ENCODE results near the gene INTS3.

The INTS3 gene

DNA sequence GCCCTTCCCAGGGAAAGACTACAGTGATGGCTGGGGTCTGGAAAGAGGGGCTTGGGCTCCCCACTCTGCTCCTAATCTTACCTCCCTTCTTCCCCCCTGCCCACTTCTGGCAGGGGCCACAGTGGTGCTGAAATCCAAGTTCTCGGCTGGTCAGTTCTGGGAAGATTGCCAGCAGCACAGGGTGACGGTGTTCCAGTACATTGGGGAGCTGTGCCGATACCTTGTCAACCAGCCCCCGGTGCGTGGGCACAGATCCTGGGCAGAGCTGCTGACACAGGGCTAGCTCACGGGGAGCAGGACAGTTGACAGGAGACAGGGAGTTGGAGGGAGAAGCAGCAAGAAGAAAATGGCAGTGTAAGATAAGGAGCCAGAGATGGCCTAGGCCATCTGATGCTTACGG lies 49.8 kb downstream of the INTS3 start:
- TF ChIP-seq RAD21 (IDR thresholded peaks at IDR 0.05; ENCODE audit: low read depth) (no peak), NFIC (IDR thresholded peaks at IDR 0.05) (0 out of 2 replicates have a peak, but pooled peaks have one; percentile 15), TCF12 (IDR thresholded peaks at IDR 0.05; ENCODE audit: low read depth) (no peak), TAF1 (IDR thresholded peaks at IDR 0.05; ENCODE audit: low read depth) (no peak), EGR1 (IDR thresholded peaks at IDR 0.05) (0 out of 2 replicates have a peak, but pooled peaks have one; percentile 7)
- TF ChIP-seq, protein P1, sequence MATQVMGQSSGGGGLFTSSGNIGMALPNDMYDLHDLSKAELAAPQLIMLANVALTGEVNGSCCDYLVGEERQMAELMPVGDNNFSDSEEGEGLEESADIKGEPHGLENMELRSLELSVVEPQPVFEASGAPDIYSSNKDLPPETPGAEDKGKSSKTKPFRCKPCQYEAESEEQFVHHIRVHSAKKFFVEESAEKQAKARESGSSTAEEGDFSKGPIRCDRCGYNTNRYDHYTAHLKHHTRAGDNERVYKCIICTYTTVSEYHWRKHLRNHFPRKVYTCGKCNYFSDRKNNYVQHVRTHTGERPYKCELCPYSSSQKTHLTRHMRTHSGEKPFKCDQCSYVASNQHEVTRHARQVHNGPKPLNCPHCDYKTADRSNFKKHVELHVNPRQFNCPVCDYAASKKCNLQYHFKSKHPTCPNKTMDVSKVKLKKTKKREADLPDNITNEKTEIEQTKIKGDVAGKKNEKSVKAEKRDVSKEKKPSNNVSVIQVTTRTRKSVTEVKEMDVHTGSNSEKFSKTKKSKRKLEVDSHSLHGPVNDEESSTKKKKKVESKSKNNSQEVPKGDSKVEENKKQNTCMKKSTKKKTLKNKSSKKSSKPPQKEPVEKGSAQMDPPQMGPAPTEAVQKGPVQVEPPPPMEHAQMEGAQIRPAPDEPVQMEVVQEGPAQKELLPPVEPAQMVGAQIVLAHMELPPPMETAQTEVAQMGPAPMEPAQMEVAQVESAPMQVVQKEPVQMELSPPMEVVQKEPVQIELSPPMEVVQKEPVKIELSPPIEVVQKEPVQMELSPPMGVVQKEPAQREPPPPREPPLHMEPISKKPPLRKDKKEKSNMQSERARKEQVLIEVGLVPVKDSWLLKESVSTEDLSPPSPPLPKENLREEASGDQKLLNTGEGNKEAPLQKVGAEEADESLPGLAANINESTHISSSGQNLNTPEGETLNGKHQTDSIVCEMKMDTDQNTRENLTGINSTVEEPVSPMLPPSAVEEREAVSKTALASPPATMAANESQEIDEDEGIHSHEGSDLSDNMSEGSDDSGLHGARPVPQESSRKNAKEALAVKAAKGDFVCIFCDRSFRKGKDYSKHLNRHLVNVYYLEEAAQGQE (IDR thresholded peaks at IDR 0.05; ENCODE audit: low read depth), result no peak

DNA sequence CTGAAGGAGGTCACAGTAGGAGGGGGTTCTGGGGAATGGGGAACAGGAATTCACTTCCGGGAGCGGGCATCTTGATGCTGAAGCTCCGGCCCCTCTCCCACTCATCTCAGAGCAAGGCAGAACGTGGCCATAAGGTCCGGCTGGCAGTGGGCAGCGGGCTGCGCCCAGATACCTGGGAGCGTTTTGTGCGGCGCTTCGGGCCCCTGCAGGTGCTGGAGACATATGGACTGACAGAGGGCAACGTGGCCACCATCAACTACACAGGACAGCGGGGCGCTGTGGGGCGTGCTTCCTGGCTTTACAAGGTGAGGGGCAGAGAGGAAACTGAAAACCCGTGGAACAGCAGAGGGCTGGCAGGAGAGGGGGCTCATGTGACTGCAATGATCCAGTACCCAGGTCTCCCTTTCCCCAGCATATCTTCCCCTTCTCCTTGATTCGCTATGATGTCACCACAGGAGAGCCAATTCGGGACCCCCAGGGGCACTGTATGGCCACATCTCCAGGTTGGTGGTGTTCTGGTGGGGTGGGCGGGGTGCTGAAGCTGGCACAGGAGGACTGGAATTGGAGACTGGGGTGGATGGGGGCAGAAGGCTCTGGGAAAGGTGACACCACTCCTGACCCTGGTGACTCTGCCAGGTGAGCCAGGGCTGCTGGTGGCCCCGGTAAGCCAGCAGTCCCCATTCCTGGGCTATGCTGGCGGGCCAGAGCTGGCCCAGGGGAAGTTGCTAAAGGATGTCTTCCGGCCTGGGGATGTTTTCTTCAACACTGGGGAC lies 50.4 kb downstream of the INTS3 start:
- TF ChIP-seq ZBTB7A (IDR thresholded peaks at IDR 0.05; ENCODE audit: low read depth) (no peak), CEBPB (IDR thresholded peaks at IDR 0.05) (no peak), EGR1 (IDR thresholded peaks at IDR 0.05) (no peak), CREB1 (IDR thresholded peaks at IDR 0.05; ENCODE audit: low read depth) (no peak), TEAD4 (IDR thresholded peaks at IDR 0.05) (no peak), TCF12 (IDR thresholded peaks at IDR 0.05; ENCODE audit: low read depth) (no peak), YY1 (IDR thresholded peaks at IDR 0.05; ENCODE audit: low read depth) (no peak), TAF1 (IDR thresholded peaks at IDR 0.05; ENCODE audit: low read depth) (no peak), FOXM1 (IDR thresholded peaks at IDR 0.05; ENCODE audit: borderline replicate concordance, low read depth) (no peak), NFIC (IDR thresholded peaks at IDR 0.05) (no peak), EP300 (IDR thresholded peaks at IDR 0.05; ENCODE audit: borderline replicate concordance) (no peak), RAD21 (IDR thresholded peaks at IDR 0.05; ENCODE audit: low read depth) (no peak)
- TF ChIP-seq, protein P1 (IDR thresholded peaks at IDR 0.05; ENCODE audit: low read depth), result no peak
- TF ChIP-seq, protein P2, sequence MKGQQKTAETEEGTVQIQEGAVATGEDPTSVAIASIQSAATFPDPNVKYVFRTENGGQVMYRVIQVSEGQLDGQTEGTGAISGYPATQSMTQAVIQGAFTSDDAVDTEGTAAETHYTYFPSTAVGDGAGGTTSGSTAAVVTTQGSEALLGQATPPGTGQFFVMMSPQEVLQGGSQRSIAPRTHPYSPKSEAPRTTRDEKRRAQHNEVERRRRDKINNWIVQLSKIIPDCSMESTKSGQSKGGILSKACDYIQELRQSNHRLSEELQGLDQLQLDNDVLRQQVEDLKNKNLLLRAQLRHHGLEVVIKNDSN (IDR thresholded peaks at IDR 0.05), result no peak
- TF ChIP-seq, protein P3, sequence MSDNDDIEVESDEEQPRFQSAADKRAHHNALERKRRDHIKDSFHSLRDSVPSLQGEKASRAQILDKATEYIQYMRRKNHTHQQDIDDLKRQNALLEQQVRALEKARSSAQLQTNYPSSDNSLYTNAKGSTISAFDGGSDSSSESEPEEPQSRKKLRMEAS (IDR thresholded peaks at IDR 0.05), result no peak

DNA sequence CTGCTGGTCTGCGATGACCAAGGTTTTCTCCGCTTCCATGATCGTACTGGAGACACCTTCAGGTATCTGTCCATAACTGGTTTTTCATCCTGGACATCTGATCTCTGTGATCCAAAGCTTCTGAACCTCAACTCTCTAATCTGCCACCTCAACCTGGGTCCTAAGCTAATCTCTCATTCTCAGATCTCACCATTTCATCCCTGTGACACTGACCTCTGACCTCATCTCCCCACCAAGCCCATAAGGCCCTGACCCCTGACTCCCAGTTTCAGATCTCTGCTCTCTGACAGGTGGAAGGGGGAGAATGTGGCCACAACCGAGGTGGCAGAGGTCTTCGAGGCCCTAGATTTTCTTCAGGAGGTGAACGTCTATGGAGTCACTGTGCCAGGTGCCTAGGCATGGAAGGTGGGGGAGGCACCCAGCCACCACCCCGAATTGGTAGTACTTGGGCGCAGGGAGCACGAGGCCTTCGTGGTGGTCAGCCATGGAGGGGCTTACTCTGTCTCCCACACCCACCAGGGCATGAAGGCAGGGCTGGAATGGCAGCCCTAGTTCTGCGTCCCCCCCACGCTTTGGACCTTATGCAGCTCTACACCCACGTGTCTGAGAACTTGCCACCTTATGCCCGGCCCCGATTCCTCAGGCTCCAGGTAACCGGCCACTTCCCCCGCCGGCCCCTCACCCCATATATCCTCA lies 51.1 kb downstream of the INTS3 start:
- TF ChIP-seq ZBTB7A (IDR thresholded peaks at IDR 0.05; ENCODE audit: low read depth), result no peak
- TF ChIP-seq, protein P1 (IDR thresholded peaks at IDR 0.05; ENCODE audit: low read depth), result no peak
- TF ChIP-seq TCF12 (IDR thresholded peaks at IDR 0.05; ENCODE audit: low read depth), result no peak
- no peak for TF ChIP-seq RAD21 (IDR thresholded peaks at IDR 0.05; ENCODE audit: low read depth)
- TF ChIP-seq, protein P2 (IDR thresholded peaks at IDR 0.05), result no peak
- no peak for TF ChIP-seq YY1 (IDR thresholded peaks at IDR 0.05; ENCODE audit: low read depth)
- TF ChIP-seq EP300 (IDR thresholded peaks at IDR 0.05; ENCODE audit: borderline replicate concordance), result no peak
- TF ChIP-seq CEBPB (IDR thresholded peaks at IDR 0.05), result no peak
- TF ChIP-seq TEAD4 (IDR thresholded peaks at IDR 0.05), result no peak
- TF ChIP-seq NFIC (IDR thresholded peaks at IDR 0.05), result no peak
- TF ChIP-seq, protein P3 (IDR thresholded peaks at IDR 0.05), result no peak
- TF ChIP-seq FOXM1 (IDR thresholded peaks at IDR 0.05; ENCODE audit: borderline replicate concordance, low read depth), result no peak
- no peak for TF ChIP-seq TAF1 (IDR thresholded peaks at IDR 0.05; ENCODE audit: low read depth)
- TF ChIP-seq CREB1 (IDR thresholded peaks at IDR 0.05; ENCODE audit: low read depth), result no peak
- no peak for TF ChIP-seq EGR1 (IDR thresholded peaks at IDR 0.05)
